PC-3 (cell line): ENCODE data around the gene TPST2. TPM values are rescaled to one million over a fixed set of nuclear protein-coding genes. Genes with fewer than 3 reads are reported as not detected.

Source experiments
- ATAC-seq: fragments of 200-7000 bp; cut with Tn5 transposase; 2 replicates; pipeline ENCODE4 v1.9.1; 2020; ENCODE audit warnings: mild to moderate bottlenecking, moderate library complexity
- BruUV-seq: library from RNA; stranded (reverse); fragments of 400-500 nt; replicated peaks from 2 replicates; lab custom pipeline; 2021; lab: Mats Ljungman, UMichigan
- CTCF ChIA-PET: fragments of 300-600 bp; sonication (Branson Sonifier 250); formaldehyde crosslinking; loops from one replicate; lab custom pipeline; 2022; ENCODE audit warnings: antibody characterized with exemption; lab: Charles Lee
- POLR2A ChIA-PET: fragments of 300-600 bp; sonication (Branson Sonifier 250); formaldehyde crosslinking; loops from one replicate; lab custom pipeline; 2022; ENCODE audit warnings: antibody characterized with exemption; ENCODE audit not compliant: unreplicated experiment; lab: Charles Lee
- DNase-seq: peaks from one replicate; pipeline ENCODE4 v3.0.0-alpha.2; 2015
- H2AFZ ChIP-seq: fragments of 300-600 bp; sonication (generic); 2 replicates; pipeline ENCODE4 v1.6.0; 2016; ENCODE audit warnings: antibody characterized with exemption, low read length
- H3F3A ChIP-seq: fragments of 300-600 bp; sonication (generic); one replicate; pipeline ENCODE4 v1.6.0; 2017; ENCODE audit warnings: antibody characterized with exemption, low read length, control low read depth, mild to moderate bottlenecking; ENCODE audit not compliant: unreplicated experiment
- H3K27ac ChIP-seq: fragments of 300-600 bp; sonication (generic); 2 replicates; pipeline ENCODE4 v1.5.1; 2016; ENCODE audit warnings: mild to moderate bottlenecking, low read length
- H3K27me3 ChIP-seq: fragments of 300-600 bp; sonication (generic); 2 replicates; pipeline ENCODE4 v1.6.1; 2016; ENCODE audit warnings: low read length, mixed read lengths
- H3K36me3 ChIP-seq: fragments of 300-600 bp; sonication (generic); 2 replicates; pipeline ENCODE4 v1.6.1; 2016; ENCODE audit warnings: low read depth, mixed run types, low read length, mixed read lengths
- H3K4me1 ChIP-seq: fragments of 300-600 bp; sonication (generic); 2 replicates; pipeline ENCODE4 v1.5.1; 2016; ENCODE audit warnings: low read length; ENCODE audit not compliant: insufficient read depth
- H3K4me2 ChIP-seq: fragments of 300-600 bp; sonication (generic); 2 replicates; pipeline ENCODE4 v1.6.0; 2016; ENCODE audit warnings: low read length
- H3K4me3 ChIP-seq: fragments of 300-600 bp; sonication (generic); 2 replicates; pipeline ENCODE4 v1.5.1; 2016; ENCODE audit warnings: mild to moderate bottlenecking, low read length, mixed read lengths
- H3K79me2 ChIP-seq: fragments of 300-600 bp; sonication (generic); 2 replicates; pipeline ENCODE4 v1.6.1; 2017; ENCODE audit warnings: low read length, mixed read lengths
- H3K9ac ChIP-seq: fragments of 300-600 bp; sonication (generic); 2 replicates; pipeline ENCODE4 v1.6.0; 2016; ENCODE audit warnings: mild to moderate bottlenecking, low read length
- H3K9me2 ChIP-seq: fragments of 300-600 bp; sonication (generic); replicated peaks from 2 replicates; pipeline ENCODE4 v1.6.1; 2016; ENCODE audit warnings: mixed run types, low read length, mixed read lengths
- H3K9me3 ChIP-seq: fragments of 300-600 bp; sonication (generic); 2 replicates; pipeline ENCODE4 v1.6.1; 2016; ENCODE audit warnings: low read length, mixed read lengths
- H4K20me1 ChIP-seq: fragments of 300-600 bp; sonication (generic); 2 replicates; pipeline ENCODE4 v1.6.1; 2016; ENCODE audit warnings: low read length, mixed read lengths
- EZH2 ChIP-seq: fragments of 300-600 bp; sonication (generic); IDR thresholded peaks from one replicate; pipeline ENCODE4 v1.6.1; 2017; ENCODE audit warnings: antibody characterized with exemption, mild to moderate bottlenecking, low read length; ENCODE audit not compliant: unreplicated experiment
- EZH2phosphoT487 ChIP-seq: fragments of 300-600 bp; sonication (generic); IDR thresholded peaks from 2 replicates; pipeline ENCODE4 v1.6.1; 2018; ENCODE audit warnings: mild to moderate bottlenecking, antibody characterized with exemption, low read length, borderline replicate concordance
- intact Hi-C: fragments of 100-400 bp; cut with micrococcal nuclease; formaldehyde crosslinking; loops from 2 replicates; pipeline ENCODE4 v1.9.0; 2023
- total RNA-seq: library from RNA; depleted of rRNA; stranded (reverse); fragments of >200 nt; gene quantifications from 2 replicates; pipeline ENCODE4 v1.2.3, GENCODE V29; 2014
- TF ChIP-seq, protein P1 (sequence below): fragments of 300-600 bp; sonication (generic); conservative IDR thresholded peaks from 2 replicates; pipeline ENCODE4 v1.5.1; 2017; ENCODE audit warnings: antibody characterized with exemption, low read depth, mild to moderate bottlenecking, low read length

The TPST2 gene
- total RNA-seq, 1 experiment from 2014 or later, result 8.1 TPM

DNA sequence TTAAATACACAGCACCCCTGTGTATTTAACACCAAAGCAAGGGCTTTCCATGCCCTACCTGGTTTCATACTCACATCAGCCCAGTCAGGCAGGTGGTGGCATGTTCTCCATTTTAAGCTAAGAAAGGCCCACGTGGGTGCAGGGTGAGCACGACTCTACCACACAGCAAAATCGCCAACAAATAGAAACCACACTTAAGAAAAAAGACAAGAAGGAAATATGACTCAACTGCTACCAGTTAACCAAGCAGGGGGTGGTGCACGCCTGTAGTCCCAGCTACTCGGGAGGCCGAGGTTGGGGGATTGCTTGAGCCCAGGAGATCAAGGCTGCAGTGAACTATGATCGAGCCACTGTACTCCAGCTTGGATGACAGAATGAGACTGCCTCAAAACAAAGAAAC lies 42.5 kb downstream of the TPST2 start:
- no peaks in the 10 kb centered on the region for H3K79me2 ChIP-seq
- H3K4me2 ChIP-seq, result no peak overlapping the region
- TF ChIP-seq EZH2phosphoT487 (no peak), EZH2 (no peak)
- TF ChIP-seq, protein P1, sequence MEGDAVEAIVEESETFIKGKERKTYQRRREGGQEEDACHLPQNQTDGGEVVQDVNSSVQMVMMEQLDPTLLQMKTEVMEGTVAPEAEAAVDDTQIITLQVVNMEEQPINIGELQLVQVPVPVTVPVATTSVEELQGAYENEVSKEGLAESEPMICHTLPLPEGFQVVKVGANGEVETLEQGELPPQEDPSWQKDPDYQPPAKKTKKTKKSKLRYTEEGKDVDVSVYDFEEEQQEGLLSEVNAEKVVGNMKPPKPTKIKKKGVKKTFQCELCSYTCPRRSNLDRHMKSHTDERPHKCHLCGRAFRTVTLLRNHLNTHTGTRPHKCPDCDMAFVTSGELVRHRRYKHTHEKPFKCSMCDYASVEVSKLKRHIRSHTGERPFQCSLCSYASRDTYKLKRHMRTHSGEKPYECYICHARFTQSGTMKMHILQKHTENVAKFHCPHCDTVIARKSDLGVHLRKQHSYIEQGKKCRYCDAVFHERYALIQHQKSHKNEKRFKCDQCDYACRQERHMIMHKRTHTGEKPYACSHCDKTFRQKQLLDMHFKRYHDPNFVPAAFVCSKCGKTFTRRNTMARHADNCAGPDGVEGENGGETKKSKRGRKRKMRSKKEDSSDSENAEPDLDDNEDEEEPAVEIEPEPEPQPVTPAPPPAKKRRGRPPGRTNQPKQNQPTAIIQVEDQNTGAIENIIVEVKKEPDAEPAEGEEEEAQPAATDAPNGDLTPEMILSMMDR, result no peak
- ChIA-PET CTCF (no interaction called here), POLR2A (no interaction called here)
- no peaks in the 10 kb centered on the region for H3K36me3 ChIP-seq
- no peak for DNase-seq
- H2AFZ ChIP-seq, result no peak overlapping the region
- no peak overlapping the region for H3K9ac ChIP-seq
- no TSS peak for BruUV-seq
- ATAC-seq, result no peak
- no peak overlapping the region for H3K4me3 ChIP-seq
- no peaks in the 10 kb centered on the region for H3K4me1 ChIP-seq
- no peaks in the 10 kb centered on the region for H3K9me3 ChIP-seq
- no peaks in the 10 kb centered on the region for H4K20me1 ChIP-seq
- no peaks in the 10 kb centered on the region for H3F3A ChIP-seq
- H3K9me2 ChIP-seq, result no peaks in the 10 kb centered on the region
- intact Hi-C loops, result no loop called here
- no peak overlapping the region for H3K27ac ChIP-seq
- H3K27me3 ChIP-seq, result no peaks in the 10 kb centered on the region

DNA sequence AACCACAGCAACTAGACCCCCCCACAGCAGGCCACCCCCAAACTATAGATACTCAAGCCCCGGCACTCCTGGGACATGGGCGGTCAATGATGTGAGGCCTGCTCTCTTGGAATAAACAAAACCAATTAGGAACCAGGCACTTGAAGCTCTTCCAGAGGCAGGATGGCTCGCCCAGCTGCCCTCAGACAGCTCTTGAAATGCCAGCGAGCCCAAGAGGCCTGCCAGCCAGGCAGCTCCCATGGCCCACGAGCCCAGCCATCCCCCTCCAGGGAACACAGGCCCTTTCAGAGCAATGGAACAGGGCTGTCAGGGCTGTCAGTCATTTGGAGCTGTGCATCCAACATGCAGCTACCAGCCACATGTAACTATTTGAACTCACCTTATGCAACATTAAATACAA lies 43.6 kb downstream of the TPST2 start:
- CTCF ChIA-PET, result no interaction called here
- no peaks in the 10 kb centered on the region for H3K27me3 ChIP-seq

DNA sequence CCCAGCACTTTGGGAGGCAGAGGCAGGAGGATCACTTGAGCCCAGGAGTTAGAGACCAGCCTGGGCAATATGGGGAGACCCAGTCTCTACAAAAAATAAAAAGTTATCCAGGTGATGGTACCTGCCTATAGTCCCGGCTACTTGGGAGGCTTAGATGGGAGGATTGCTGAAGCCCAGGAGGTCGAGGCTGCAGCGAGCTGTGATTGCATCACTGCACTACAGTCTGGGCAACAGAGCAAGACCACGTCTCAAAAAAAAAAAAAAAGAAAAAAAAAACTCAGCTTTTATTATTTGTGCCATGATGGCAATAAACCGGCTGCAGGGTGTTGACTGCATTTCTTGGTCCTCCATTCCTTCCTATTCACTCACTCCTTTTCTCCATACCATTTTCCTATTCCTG lies 44.1 kb downstream of the TPST2 start:
- H2AFZ ChIP-seq, result no peak overlapping the region

More for the DNA sequence above, 43.6 kb downstream of the TPST2 start:
- H3K9ac ChIP-seq, result no peak overlapping the region
- no peaks in the 10 kb centered on the region for H3K4me1 ChIP-seq
- H3K27ac ChIP-seq, result no peak overlapping the region
- H3K36me3 ChIP-seq, result no peaks in the 10 kb centered on the region
- no peak overlapping the region for H3K4me2 ChIP-seq
- no peak for DNase-seq
- no peaks in the 10 kb centered on the region for H3K9me2 ChIP-seq
- H2AFZ ChIP-seq, result no peak overlapping the region
- BruUV-seq, result no TSS peak
- intact Hi-C loops, result no loop called here
- POLR2A ChIA-PET, result interaction anchor here (0.6 kb wide), 1 partner anchor 29 kb away, joined by 5 read pairs; no protein-coding TSS in a partner anchor
- H4K20me1 ChIP-seq, result no peaks in the 10 kb centered on the region
- no peak for ATAC-seq
- H3K4me3 ChIP-seq, result no peak overlapping the region
- TF ChIP-seq, protein P1, result no peak
- TF ChIP-seq EZH2phosphoT487 (no peak), EZH2 (no peak)
- H3F3A ChIP-seq, result no peaks in the 10 kb centered on the region
- no peaks in the 10 kb centered on the region for H3K9me3 ChIP-seq
- no peaks in the 10 kb centered on the region for H3K79me2 ChIP-seq

More for the DNA sequence above, 44.1 kb downstream of the TPST2 start:
- Histone ChIP-seq H3K9me3 (no peaks in the 10 kb centered on the region), H4K20me1 (no peaks in the 10 kb centered on the region), H3F3A (no peaks in the 10 kb centered on the region), H3K4me2 (no peak overlapping the region), H3K9ac (no peak overlapping the region), H3K79me2 (no peaks in the 10 kb centered on the region), H3K27me3 (no peaks in the 10 kb centered on the region), H3K9me2 (no peaks in the 10 kb centered on the region), H3K4me1 (no peaks in the 10 kb centered on the region), H3K4me3 (no peak overlapping the region), H3K27ac (no peak overlapping the region), H3K36me3 (no peaks in the 10 kb centered on the region)
- TF ChIP-seq EZH2phosphoT487 (no peak), EZH2 (no peak)
- intact Hi-C loops, result no loop called here
- no TSS peak for BruUV-seq
- DNase-seq (no peak), ATAC-seq (no peak)
- CTCF ChIA-PET, result no interaction called here
- POLR2A ChIA-PET, result no interaction called here
